ENCODE data around the gene KIF12.

The KIF12 gene

GRCh38 chr9:114102484-114102883, 3.4 kb upstream of the KIF12 start:
- TF ChIP-seq CTCF (IDR thresholded peaks at IDR 0.05; ENCODE audit: insufficient read depth, low read depth, low read length, missing control alignments): no peak
- no peak overlapping the region for H3K4me3 ChIP-seq (ENCODE audit: low read length)
- DNase-seq (ENCODE audit: low read depth): no peak

DNA sequence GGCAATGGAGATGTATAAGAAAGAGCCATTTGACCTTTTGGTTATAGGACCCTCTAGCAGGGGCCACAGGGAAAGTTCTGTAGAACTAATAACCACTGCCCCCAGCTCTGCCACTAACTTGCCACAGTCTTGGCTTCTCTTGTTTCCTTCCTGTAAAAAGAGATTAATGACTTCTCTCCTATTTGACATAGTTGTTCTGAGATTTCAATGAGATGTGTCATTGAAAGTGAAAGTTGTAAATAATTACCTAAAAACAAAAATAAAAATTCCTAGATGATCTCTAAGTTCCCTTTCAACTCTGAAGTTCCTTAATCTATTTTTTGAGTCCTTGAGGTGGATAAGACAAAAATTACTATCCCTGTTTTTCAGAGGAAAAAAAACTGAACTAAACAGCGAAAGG, 1.4 kb upstream of the KIF12 start:
- no peak for TF ChIP-seq CTCF (IDR thresholded peaks at IDR 0.05; ENCODE audit: insufficient read depth, low read depth, low read length, missing control alignments)
- no peak for DNase-seq (ENCODE audit: low read depth)
- H3K4me3 ChIP-seq (ENCODE audit: low read length): no peak overlapping the region

GRCh38 chr9:114099669-114100270, 678 bp upstream of the KIF12 start:
- no peak for DNase-seq (ENCODE audit: low read depth)
- no peak for TF ChIP-seq CTCF (IDR thresholded peaks at IDR 0.05; ENCODE audit: insufficient read depth, low read depth, low read length, missing control alignments)
- H3K4me3 ChIP-seq (ENCODE audit: low read length): no peak overlapping the region

DNA sequence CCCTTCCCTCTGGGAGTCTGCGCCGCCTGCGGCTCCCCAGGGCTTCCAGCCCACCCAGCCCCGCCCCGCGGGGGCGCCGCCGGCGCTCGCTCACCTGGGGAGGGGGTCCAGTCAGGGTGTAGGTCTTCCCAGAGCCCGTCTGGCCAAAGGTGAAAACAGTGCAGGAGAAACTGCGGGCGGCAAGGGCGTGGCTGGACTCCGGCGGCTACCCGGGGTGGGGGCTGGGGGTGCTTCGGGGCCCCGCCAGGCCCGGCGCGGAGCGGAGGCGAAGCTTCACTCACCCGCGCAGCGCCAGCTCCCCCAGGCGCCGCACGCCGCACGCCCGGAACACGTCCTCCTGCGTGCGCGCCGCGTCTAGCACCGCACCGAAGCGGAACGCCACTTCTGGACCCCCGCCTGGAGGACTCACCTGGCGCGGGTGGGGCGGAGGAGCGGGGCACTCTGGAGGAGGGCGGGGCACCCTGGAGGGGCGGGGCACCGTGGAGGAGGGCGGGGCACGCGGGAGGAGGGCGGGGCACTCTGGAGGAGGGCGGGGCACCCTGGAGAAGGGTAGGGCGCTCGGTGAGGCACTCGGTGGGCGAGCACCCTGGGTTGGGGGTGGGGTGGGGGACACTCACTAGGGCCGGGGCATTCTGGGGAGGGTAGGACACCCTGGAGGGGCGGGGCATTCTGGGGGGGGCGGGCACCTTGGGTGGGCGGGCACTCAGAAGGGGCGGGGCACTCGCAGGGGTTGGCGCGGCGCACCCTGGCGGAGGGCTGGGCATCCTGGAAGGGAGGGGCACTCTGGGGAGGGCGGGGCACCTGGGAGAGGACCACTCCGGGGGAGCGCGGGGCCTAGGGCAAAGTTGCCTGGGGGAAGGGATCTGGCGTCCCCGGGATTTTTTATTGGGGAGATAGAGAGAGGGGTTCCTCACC, 814 bp downstream of the KIF12 start:
- peak overlapping the region; percentile 21 for H3K4me3 ChIP-seq (ENCODE audit: low read length)
- DNase-seq (ENCODE audit: low read depth): peak; percentile 61
- no peak for TF ChIP-seq CTCF (IDR thresholded peaks at IDR 0.05; ENCODE audit: insufficient read depth, low read depth, low read length, missing control alignments)

DNA sequence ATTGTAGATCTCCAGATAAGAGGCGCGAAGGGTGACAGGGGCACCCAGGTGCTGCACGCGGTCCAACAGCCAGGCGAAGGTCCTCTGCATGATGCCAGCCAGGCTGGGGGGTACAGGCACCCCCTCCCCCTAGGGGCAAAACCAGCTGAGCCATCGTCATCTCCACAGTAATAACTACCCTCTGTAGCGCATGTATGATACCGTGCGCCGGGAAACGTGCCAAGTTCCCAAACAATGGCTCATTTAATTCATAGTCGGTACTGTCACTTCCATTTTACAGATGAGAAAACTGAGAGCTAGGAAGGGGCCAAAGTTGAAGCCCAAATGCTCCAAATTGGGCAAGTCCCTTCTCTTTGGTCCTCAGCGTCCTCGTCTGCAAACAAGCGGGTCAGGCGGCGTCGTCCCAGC, 1.5 kb downstream of the KIF12 start:
- DNase-seq (ENCODE audit: low read depth): peak; percentile 47
- peak overlapping the region; percentile 21 for H3K4me3 ChIP-seq (ENCODE audit: low read length)
- TF ChIP-seq CTCF (IDR thresholded peaks at IDR 0.05; ENCODE audit: insufficient read depth, low read depth, low read length, missing control alignments): no peak

GRCh38 chr9:114096866-114097612, 2.1 kb downstream of the KIF12 start:
- no peak overlapping the region for H3K4me3 ChIP-seq (ENCODE audit: low read length)
- no peak for TF ChIP-seq CTCF (IDR thresholded peaks at IDR 0.05; ENCODE audit: insufficient read depth, low read depth, low read length, missing control alignments)
- no peak for DNase-seq (ENCODE audit: low read depth)

Data from epithelial cell of esophagus (primary cell).